ENCODE data around the gene PTPRJ. TPM values are rescaled to one million over a fixed set of nuclear protein-coding genes. Genes with fewer than 3 reads are reported as not detected.

PTPRJ gene
- total RNA-seq, 1 experiment from 2014 or later: 0.30 TPM

DNA sequence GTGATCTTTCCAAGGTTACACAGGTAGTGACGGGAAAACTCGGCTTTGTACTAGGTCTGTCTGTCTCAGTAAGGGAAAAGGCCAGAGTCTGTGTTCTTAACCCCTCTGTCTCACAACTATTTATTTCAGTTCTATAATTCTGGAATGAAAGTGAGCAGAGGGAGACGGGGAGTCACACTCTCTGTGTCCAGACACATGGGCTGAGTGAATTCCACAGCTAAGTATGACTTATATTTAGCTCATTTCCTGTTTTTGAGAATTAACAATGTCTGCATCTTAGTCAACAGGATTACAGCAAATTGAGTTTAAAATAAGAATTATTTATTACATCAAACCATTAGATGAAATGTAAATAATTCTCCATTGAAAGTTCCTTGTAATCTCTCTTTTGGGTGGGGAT is 173.8 kb downstream of the PTPRJ start:
- TF ChIP-seq CTCF (IDR thresholded peaks at IDR 0.05; ENCODE audit: unreplicated experiment): no peak
- Mint-ChIP-seq H3K9me3 (ENCODE audit: unreplicated experiment) (no peaks in the 10 kb centered on the region), H3K4me1 (ENCODE audit: insufficient read depth, unreplicated experiment) (peaks cover 19% of the 10 kb centered on the region), H3K4me3 (ENCODE audit: unreplicated experiment) (no peak overlapping the region), H3K27ac (ENCODE audit: low read depth, unreplicated experiment) (no peak overlapping the region), H3K27me3 (ENCODE audit: insufficient read depth, unreplicated experiment) (no peaks in the 10 kb centered on the region), H3K36me3 (ENCODE audit: insufficient read depth, unreplicated experiment) (no peaks in the 10 kb centered on the region)
- DNase-seq (ENCODE audit: unreplicated experiment): no peak
- ChIA-PET CTCF (no interaction called here), POLR2A (no interaction called here)
- intact Hi-C loops (cut with micrococcal nuclease): no loop called here
- no TSS peak for BruUV-seq (replicated peaks)

- Mint-ChIP-seq H3K4me3 (ENCODE audit: unreplicated experiment) (no peak overlapping the region), H3K9me3 (ENCODE audit: unreplicated experiment) (no peaks in the 10 kb centered on the region)
Measured at GRCh38 chr11:48161951-48162884, 181.9 kb downstream of the PTPRJ start.

GRCh38 chr11:48162885-48163268 is 182.5 kb downstream of the PTPRJ start:
- CTCF ChIA-PET: interaction anchor here (4.1 kb wide), 1 partner anchor 10 kb away, joined by 27 read pairs; no protein-coding TSS in a partner anchor
- Mint-ChIP-seq H3K27ac (ENCODE audit: low read depth, unreplicated experiment) (no peak overlapping the region), H3K9me3 (ENCODE audit: unreplicated experiment) (no peaks in the 10 kb centered on the region), H3K4me3 (ENCODE audit: unreplicated experiment) (no peak overlapping the region), H3K36me3 (ENCODE audit: insufficient read depth, unreplicated experiment) (no peaks in the 10 kb centered on the region), H3K4me1 (ENCODE audit: insufficient read depth, unreplicated experiment) (no peaks in the 10 kb centered on the region), H3K27me3 (ENCODE audit: insufficient read depth, unreplicated experiment) (no peaks in the 10 kb centered on the region)
- BruUV-seq (replicated peaks): no TSS peak
- no peak for TF ChIP-seq CTCF (IDR thresholded peaks at IDR 0.05; ENCODE audit: unreplicated experiment)
- POLR2A ChIA-PET: no interaction called here
- intact Hi-C loops (cut with micrococcal nuclease): no loop called here
- DNase-seq (ENCODE audit: unreplicated experiment): no peak

More at GRCh38 chr11:48161951-48162884, 181.9 kb downstream of the PTPRJ start:
- no peaks in the 10 kb centered on the region for H3K36me3 Mint-ChIP-seq (ENCODE audit: insufficient read depth, unreplicated experiment)
- H3K4me1 Mint-ChIP-seq (ENCODE audit: insufficient read depth, unreplicated experiment): no peaks in the 10 kb centered on the region
- ChIA-PET CTCF (interaction anchor here (0.6 to 4.1 kb wide), 2 partner anchors 11 to 53 kb away, joined by 3 to 27 read pairs; no protein-coding TSS in a partner anchor), POLR2A (no interaction called here)
- H3K27ac Mint-ChIP-seq (ENCODE audit: low read depth, unreplicated experiment): no peak overlapping the region
- DNase-seq (ENCODE audit: unreplicated experiment): no peak
- no peaks in the 10 kb centered on the region for H3K27me3 Mint-ChIP-seq (ENCODE audit: insufficient read depth, unreplicated experiment)
- intact Hi-C loops (cut with micrococcal nuclease): no loop called here
- BruUV-seq (replicated peaks): no TSS peak
- TF ChIP-seq CTCF (IDR thresholded peaks at IDR 0.05; ENCODE audit: unreplicated experiment): no peak

DNA sequence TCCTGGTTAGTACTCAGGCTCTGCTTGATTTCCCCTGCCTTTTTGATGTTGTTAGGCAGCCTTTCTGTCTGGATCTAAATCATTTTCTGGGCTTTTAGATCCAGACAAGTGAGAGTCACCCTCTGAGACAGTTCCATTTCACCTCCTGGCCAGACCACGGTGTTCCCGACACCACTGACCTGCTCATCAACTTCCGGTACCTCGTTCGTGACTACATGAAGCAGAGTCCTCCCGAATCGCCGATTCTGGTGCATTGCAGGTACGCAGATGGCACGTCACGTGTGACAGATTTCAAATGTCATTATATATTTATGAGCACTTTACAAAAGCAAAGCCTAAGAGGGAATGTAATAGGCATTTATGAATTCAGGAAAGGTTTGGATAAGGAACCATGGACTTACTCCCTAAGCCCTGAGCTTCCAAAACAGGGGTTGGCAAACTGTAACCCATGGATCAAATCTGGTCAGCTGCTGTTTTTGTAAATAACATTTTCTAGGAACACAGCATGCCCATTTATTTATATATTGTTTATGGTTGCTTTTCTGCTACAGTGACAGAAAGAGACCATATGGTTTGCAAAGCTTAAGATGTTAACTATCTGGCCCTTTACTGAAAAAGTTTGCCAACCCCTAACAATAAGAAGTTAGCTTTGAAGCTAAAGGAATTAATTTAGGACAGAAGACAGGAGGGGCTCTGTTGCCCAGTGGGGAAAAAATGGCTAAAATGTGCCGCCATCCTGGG is 183.2 kb downstream of the PTPRJ start:
- Mint-ChIP-seq H3K27ac (ENCODE audit: low read depth, unreplicated experiment) (no peak overlapping the region), H3K36me3 (ENCODE audit: insufficient read depth, unreplicated experiment) (no peaks in the 10 kb centered on the region), H3K27me3 (ENCODE audit: insufficient read depth, unreplicated experiment) (no peaks in the 10 kb centered on the region), H3K4me1 (ENCODE audit: insufficient read depth, unreplicated experiment) (no peaks in the 10 kb centered on the region), H3K4me3 (ENCODE audit: unreplicated experiment) (no peak overlapping the region), H3K9me3 (ENCODE audit: unreplicated experiment) (no peaks in the 10 kb centered on the region)
- intact Hi-C loops (cut with micrococcal nuclease): no loop called here
- no peak for DNase-seq (ENCODE audit: unreplicated experiment)
- no TSS peak for BruUV-seq (replicated peaks)
- TF ChIP-seq CTCF (IDR thresholded peaks at IDR 0.05; ENCODE audit: unreplicated experiment): no peak
- ChIA-PET CTCF (interaction anchor here (0.8 to 4.1 kb wide), 2 partner anchors 10 to 29 kb away, joined by 3 to 27 read pairs; no protein-coding TSS in a partner anchor), POLR2A (no interaction called here)

Data from MCF 10A (cell line).